ENCODE measurements around the gene MOCS1.

The MOCS1 gene

DNA sequence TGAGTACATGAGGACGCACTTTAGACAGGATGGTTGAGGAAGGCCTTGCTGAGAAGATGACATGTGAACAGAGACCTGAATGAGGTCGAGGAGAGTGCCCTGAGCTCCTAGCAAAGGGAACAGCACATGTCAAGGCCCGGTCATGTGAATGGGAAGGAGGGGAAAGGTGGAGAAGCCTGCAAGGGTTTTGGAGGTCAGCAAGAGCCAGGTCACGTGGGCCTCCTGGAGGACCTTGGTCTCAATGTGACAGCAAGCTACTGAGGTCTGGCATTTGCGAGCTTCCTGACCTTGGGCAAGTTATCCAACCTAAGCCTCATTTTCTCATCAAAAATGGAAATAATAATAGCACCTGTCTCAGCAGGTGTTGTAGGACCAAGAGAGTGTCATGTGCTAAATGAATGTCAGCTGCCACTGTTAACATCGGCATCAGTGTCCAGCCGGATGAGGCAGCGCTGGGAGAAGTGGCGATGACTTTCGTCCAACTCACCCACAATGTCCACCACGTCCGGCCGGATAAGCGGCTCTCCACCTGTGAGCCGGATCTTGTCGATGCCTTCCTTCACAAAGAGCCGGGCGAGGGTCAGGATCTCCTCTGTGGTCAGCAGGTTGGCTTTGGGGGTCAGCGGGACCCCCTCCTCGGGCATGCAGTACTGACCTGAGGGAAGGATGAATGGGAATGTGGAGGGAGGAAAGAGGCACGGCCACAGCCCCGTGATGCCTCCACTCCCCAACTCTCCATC is 8.9 kb downstream of the MOCS1 start:
- no peak for DNase-seq (ENCODE audit: low read depth in 1 of 2, low spot score in 1 of 2)

DNA sequence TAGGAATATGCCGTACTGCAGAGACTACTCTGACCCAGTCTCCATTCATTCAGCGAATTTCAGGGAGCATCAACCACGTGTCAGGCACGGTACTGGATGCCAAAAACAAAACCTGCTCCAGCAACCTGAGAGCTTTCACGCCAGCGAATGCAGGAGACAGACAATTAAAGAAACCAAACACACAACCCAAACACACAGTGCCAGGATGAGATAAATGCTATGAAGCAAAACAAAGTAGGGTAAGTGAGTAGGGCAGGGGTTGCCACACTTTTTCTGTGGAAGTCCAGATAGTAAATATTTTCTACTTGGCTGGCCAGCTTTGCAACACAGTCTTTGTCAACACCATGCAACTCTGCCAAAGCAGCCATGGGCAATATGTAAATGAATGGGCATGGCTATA is 10.0 kb downstream of the MOCS1 start:
- DNase-seq (ENCODE audit: low read depth in 1 of 2, low spot score in 1 of 2), result no peak

DNA sequence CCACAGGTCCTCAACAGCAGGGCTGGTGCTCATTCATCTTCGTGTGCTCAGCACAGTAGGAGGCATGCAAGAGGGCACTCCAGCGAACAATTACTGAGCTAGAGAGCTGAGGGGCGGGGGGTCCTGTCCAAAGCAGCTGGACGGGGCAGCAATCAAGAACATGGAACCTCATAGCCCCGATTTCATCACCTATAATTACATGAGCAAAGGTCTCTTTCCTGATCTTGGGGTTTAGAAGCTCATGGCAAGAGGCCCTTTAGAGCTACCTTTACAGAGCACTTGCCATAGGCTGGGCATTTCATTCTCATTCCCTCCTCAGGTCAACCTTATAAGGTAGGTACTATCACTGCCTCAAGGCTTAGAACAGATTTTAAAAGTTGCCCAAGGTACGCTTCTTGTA is 10.4 kb downstream of the MOCS1 start:
- no peak for DNase-seq (ENCODE audit: low read depth in 1 of 2, low spot score in 1 of 2)

DNA sequence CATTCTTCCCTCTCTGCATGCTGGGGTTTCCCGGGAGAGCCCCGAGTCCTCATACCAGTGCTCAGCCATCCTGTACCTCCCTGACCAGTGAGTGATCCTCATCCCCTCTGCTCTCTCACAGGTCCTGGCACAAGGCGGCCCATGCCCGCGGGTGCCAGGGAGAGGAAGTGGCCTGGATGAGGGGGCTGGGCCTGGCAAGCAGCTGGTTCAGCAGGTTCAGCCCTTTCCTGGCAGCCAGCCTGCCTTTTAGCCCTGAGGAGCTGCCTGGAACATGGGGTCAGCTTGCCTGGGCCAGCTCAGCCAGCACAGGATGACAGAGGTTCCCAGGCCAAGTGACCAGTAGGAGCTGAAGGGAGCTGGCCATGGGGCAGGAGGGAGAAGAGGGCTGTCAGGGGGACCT is 10.9 kb downstream of the MOCS1 start:
- no peak for DNase-seq (ENCODE audit: low read depth in 1 of 2, low spot score in 1 of 2)

DNA sequence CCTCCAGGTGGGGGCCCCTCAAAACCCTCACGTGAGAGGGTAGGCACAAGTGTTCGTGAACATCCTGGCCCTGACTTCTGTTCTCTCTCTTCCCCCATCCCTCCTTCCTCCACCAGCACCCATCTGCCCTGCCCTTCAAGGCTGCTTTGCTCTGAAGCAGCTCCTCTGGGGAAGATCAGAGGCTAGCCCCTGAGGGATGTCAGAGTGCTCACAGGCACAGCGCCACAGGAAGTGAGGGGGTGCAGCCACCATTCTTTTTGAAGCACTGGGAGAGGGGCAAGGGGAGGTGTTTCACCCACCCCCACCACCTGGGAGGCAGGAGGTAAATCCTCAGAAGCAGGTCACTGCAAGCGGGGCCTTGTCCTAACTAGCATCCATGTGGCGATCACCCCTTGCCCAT is 11.4 kb downstream of the MOCS1 start:
- no peak for DNase-seq (ENCODE audit: low read depth in 1 of 2, low spot score in 1 of 2)

DNA sequence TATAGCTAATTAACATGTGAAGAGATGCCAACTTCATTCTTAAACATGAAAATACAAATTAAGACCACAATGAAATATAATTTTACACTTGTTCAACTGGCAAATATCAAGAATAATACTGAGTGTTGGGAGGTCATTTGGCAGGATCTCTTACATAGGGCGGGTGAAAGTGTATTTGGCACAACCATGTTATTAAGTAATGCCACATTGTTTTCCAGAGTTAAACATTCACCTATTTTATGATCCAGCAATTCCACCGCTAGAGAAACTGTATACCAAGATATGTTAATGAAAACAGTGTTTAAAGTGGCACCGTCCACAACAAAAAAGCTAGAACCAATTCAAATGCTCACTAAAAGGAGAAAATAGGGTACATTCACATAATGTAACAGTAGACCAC is 14.1 kb downstream of the MOCS1 start:
- DNase-seq (ENCODE audit: low read depth in 1 of 2, low spot score in 1 of 2), result no peak

DNA sequence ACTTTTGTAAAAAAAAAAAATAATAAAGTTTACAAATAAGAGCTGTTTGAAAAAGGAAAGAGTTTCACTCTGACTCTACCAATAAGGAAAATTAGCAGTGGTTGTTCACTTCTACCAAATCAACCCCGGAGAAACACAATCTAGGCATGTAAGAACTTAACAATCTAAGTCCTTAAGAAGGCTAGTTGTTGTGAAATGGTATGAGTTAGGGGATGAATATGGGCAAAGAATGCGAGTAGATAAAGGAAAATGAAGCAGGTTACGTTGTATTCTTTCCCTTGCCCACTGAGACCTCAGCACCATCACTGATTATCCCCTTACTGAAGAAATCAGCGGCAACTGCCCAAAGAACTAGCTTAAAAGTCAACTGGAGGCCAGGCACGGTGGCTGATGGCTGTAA is 15.4 kb downstream of the MOCS1 start:
- DNase-seq (ENCODE audit: low read depth in 1 of 2, low spot score in 1 of 2), result no peak

DNA sequence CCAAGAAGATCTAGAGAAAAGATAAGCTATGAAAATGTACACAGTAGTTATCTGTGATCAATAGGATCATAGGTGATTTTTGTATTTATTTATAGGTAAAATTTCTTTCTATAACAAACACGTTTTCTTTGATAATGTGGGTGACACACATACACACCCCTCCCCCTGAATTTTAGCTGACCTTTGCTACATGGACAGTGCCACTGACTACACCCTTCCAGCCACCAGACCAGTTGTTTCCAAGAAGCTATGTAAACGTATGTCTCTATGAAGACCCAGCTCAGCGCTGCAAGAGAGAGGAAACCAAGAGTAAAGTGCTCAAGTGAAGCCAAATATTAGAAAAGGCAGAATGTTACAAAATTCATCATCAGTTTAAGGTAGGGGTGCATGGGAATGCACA is 16.3 kb downstream of the MOCS1 start:
- no peak for DNase-seq (ENCODE audit: low read depth in 1 of 2, low spot score in 1 of 2)

DNA sequence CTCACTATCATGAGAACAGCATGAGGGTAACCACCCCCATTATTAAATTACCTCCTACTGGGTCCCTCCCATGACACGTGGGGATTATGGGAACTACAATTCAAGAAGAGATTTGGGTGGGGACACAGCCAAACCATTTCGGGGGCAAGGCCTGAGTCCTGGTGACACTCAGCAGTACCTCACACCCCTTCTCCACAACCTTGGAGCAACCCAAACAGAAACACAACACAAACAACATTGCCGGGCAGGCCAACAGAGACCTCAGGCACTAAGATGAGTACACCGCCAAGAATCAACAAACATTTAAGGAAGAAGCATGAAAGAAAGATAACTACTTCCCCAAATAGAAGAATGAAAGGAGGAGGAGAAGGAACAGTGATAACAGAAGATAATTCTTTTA is 16.9 kb downstream of the MOCS1 start:
- no peak for DNase-seq (ENCODE audit: low read depth in 1 of 2, low spot score in 1 of 2)

DNA sequence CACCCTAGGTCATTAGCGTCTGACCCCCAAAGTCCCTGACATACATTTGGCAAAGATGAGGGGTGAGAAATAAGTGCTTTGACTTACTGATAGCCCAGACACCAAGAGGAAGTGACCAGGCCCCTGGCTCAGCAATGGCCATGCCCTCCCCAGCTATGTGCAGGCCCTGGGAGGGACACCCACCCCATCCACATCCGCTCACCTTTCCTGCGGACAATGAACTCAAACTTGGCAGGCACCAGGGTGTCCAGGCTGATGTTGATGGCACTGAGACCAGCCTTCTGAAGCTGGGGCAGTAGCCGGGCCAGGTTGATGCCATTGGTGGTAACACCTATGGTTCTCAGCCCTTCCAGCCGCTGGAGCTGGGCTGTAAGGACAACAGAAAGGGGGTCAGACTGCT is 18.4 kb downstream of the MOCS1 start:
- DNase-seq (ENCODE audit: low read depth in 1 of 2, low spot score in 1 of 2), result no peak

DNA sequence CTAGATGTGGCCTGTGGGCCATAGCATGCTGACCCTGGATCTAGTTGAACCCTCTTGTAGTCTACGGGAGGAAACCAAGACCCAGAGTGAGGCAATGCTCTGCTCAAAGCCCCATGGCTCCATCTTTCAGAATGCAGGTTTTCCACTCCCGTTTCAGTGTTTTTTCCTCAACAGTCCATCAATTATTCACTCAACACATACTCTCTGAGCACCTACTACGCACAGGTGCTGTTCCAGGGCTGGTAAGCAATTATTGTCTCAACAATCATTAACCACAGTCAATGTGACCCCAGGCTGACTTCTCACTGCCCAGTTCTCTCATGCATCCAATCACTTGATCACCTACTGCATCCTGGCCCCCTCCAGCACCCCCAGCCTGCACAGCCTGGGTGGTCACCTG is 20.0 kb downstream of the MOCS1 start:
- DNase-seq (ENCODE audit: low read depth in 1 of 2, low spot score in 1 of 2), result no peak

DNA sequence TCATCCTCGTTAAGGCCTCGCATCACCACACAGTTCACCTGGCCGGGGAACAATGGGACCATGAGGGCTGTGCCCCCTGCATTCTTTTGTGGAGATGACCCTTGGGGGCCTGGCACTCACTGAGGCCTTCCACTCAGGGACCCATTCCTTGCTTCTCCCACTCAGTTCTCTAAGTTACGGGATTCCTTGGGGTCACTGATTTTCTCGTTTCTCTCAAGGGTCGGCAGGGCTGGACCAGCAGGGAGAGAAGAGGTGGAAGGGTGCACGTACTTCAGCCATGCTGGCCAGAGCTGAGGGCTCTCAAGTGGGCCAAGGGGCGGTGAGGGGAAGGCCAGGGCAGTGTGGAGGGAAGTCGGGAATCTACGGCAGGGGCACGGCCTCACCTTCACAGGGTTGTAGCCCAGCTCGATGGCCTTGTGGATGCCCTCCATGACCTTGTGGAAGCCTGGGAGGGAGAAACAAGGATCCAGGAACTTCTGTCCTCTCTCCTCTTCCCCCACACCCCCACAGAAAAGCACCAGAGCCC is 20.8 kb downstream of the MOCS1 start:
- no peak for DNase-seq (ENCODE audit: low read depth in 1 of 2, low spot score in 1 of 2)

DNA sequence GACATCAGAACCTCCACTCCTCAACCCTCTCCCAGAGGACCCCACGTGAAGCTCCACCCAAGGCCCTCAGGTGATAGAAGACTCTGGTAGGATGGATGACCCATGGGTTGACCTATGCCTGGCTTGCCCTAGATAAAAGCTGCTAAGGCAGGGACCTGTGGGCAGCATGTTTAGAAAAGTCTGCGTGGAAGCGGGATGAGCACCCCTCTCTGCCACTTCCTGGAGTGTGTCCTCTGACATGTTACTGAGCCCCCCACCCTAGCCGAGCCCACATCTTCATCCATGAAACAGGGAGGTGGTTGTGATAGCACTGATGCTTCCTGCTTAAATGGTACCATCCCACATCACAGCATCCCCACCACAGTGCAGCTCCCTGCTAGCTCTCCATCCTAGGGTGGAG is 21.8 kb downstream of the MOCS1 start:
- no peak for DNase-seq (ENCODE audit: low read depth in 1 of 2, low spot score in 1 of 2)

DNA sequence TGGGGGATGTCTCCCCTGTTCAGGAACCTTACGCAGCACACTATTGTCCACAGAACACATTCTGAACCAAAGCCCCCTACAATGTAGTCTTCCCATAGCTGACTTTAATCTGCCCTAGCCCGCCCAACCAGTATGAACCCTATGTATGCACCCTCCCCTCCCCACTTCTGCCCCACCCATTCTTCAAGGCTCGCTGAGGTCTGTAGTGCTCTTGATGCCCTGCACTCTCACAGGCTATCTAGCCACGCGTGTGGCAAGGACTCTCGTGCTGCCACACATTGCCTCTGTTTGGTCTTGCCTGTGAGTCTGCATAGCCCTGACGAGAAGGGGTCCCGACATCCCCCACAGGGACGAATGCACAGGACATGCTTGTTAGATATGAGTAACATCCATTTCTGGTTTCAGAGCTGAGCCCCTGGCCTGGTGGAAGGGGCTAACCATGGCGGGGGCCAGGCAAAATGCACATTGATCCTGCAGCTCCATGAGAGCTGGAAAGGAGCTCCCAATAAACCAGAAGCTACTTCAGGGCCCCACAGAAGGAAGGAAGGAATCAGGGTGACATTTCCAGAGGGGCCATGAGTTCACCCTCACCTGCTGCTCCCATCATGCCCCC is 22.6 kb downstream of the MOCS1 start:
- DNase-seq (ENCODE audit: low read depth in 1 of 2, low spot score in 1 of 2), result no peak

DNA sequence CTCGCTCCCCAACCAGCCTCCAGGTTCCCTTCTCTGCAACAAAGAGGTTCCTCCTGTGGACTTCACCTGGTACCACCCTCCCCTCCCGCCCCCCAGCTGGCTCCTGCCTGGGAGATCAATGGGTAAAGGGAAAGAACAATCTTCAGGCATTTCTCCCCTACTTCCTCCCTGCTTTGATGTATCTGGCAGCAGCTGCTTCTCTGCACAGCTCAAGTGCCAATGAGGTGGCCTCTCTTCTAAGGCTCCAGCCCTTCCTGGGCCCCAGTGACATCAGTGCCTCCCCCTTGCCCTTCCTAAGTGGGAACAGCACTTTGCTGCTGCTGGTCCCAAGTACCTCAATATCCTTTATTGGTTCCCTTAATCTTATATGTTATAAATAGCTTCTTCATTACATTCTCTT is 23.5 kb downstream of the MOCS1 start:
- DNase-seq (ENCODE audit: low read depth in 1 of 2, low spot score in 1 of 2), result no peak

DNA sequence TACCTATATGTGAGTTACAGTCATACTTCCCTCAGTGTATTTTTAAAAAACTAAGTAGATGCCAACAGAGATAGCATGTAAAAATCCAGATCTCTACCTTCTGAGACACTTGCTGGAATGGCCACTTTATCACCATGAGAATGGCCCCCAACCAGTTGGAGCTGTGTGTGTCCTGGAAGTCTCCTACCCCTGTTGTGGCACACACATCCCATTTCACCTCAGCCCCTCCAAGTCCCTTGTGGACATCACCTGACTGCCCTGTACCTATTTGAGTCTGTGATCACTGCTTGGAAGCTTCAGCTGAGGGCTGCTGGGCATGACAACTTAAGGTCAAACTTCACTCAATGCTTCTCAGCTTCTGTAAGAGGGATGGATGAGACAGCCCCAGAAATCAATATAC is 24.1 kb downstream of the MOCS1 start:
- DNase-seq (ENCODE audit: low read depth in 1 of 2, low spot score in 1 of 2), result no peak

DNA sequence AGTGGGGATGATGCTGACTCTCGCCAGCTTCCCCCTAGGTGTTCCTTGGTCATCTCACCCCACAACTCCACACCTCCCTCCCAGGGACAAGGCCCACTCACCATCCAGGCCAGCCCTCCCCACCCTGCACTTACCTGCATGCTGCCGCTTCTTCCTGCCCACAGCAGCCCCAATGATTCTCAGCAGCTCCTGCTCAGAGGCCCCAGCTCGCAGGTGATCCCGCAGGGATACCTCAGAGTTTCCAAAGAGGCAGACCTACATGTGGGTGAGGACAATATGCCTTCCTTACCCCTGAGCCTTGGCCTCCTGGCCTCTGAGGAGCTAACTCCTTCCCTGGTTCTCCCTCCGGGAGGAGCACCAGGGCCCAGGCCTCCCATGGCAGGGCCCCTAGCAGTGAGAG is 24.6 kb downstream of the MOCS1 start:
- DNase-seq (ENCODE audit: low read depth in 1 of 2, low spot score in 1 of 2), result no peak

DNA sequence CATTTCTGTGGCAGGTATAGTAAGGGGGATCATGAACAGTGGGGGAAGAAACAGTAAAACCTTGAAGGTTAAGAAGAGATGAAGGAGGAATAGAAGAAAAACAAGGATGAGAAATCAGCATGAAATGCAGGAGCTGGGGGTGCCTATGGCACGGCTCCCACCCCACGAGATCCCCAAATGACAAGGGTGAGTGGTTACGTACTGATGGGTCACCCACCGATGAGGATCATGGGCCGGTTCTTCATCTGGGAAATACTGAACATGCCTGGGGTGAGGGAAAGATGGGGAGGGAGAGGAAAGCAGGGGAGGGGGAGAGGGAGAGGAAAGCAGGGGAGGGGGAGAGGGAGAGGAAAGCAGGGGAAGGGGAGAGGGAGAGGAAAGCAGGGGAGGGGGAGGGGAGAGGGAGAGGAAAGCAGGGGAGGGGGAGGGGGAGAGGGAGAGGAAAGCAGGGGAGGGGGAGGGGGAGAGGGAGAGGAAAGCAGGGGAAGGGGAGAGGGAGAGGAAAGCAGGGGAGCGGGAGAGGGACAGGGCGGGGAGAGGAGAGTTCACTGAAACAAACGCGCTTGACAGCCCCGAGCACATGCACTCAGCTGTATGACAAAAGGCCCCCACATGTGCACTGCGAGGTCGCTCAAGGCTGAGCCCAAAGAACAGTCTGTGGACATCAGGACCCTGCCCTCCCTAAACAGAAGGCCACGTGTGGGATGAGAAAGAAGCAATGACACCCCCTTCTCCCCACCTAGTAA is 25.3 kb downstream of the MOCS1 start:
- no peak for DNase-seq (ENCODE audit: low read depth in 1 of 2, low spot score in 1 of 2)

DNA sequence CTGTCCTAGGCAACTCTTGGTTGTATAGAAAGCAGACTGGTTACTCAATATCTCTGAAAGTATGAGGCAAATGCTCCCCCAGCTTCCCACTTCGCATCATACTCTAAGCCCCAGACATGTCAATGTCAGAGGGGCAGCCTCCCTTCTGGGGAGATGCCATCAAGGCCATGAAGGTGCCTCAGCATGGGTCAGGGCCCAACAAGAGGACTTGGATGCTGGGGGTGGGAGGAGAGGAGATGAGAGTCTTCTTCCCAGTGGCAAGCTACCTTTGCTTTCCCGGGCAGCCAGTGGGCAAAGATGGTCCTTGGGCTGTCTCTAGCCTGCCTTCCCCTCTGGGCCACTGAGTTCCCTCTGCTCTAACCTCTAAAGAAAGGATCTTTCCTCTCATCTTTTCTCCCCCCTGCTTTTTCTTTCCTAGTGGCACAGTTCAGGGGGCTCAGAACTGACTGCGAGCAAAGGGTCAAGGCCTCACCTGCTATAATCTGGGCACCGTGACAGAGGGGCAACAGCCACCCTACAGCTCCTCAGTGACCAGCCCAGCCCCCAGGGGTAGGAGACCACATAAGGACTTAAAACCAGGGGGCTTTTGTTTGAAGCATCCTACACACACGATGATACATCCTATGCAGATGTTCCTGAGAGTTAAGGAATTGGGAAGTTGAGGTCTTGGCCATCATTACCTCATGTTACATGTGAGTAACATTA is 26.2 kb downstream of the MOCS1 start:
- DNase-seq (ENCODE audit: low read depth in 1 of 2, low spot score in 1 of 2), result no peak

DNA sequence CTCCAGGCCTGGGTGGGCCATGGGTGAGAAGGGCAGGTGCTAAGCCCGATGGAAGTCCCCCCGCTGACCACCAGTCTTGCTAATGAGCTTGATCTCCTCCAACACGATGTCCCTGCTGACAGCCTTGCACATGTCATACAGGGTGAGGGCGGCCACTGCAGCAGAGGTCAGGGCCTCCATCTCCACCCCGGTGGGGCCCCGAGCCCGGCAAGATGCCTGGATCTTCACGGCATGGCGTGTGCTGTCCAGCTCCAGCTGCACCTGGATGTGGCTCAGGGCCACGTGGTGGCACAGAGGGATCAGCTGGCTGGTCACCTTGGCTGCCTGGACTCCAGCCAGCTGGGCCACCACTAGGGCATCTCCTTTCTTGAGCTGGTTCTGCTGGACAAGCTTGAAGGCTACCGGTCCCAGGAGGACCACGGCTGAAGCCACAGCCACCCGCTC is 27.9 kb downstream of the MOCS1 start:
- no peak for DNase-seq (ENCODE audit: low read depth in 1 of 2, low spot score in 1 of 2)

DNA sequence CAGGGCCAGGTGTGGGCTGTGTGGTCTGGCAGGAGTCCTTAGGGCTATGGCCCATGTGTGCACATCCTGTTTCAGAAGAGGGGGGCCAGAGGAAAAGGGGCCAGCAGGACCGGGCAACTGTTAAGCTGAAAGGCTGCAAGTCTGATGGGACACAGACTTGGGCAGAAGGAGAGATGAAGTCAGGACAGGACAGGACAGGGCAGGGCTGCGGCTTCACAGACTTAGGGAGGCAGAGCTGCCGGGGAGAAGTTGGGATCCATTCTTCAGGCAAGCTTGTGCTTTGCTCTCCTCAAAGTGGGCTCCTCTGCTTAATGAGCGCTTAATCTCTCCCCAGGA is 28.7 kb downstream of the MOCS1 start:
- DNase-seq (ENCODE audit: low read depth in 1 of 2, low spot score in 1 of 2), result no peak

Measured in activated T-helper 1 cell treated with anti-CD3 and anti-CD28 coated beads, Interleukin-2, amount 50 U/mL, for 16 hours (primary cell).